Ovary (tissue), 3 donors: ENCODE results near the gene ATAD2B.

Experiments used
- EP300 ChIP-seq: sonication (generic); formaldehyde crosslinking; IDR thresholded peaks from one replicate; pipeline ENCODE4 v1.6.1; 2017; ENCODE audit warnings: antibody characterized with exemption
- POLR2A ChIP-seq: fragments of 450-650 bp; IDR thresholded peaks from one replicate; pipeline ENCODE4 v1.6.1; 2017; ENCODE audit warnings: antibody characterized with exemption, mild to moderate bottlenecking, moderate library complexity
- TF ChIP-seq, protein P1 (sequence below), 3 donors: fragments of 450-650 bp in 2 of 3; fragments of 200-600 bp in 1 of 3; IDR thresholded peaks; one replicate each; pipeline versions ENCODE4 v1.5.1 to v1.8.0; 2016 to 2022; ENCODE audit warnings: antibody characterized with exemption in 3 of 3, mild to moderate bottlenecking in 1 of 3
- donor health status: DM: no; HTN: no; CAD: no.

DNA sequence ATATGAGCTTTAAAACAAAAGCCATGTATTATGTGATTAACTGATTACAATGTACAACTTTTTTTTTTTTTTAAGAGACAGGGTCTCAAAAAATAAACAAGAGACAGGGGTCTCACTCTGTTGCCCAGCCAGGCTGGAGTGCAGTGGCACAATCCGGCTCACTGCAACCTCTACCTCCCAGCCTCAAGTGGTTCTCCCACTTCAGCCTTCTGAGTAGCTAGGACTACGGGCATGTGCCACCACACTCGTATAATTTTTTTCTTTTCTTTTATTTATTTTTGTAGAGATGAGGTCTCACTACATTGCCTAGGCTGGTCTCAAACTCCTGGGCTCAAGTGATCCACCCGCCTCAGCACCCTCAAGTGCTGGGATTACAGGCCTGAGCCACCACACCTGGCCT, 103.1 kb downstream of the ATAD2B start:
- no peak for TF ChIP-seq POLR2A
- TF ChIP-seq, protein P1, sequence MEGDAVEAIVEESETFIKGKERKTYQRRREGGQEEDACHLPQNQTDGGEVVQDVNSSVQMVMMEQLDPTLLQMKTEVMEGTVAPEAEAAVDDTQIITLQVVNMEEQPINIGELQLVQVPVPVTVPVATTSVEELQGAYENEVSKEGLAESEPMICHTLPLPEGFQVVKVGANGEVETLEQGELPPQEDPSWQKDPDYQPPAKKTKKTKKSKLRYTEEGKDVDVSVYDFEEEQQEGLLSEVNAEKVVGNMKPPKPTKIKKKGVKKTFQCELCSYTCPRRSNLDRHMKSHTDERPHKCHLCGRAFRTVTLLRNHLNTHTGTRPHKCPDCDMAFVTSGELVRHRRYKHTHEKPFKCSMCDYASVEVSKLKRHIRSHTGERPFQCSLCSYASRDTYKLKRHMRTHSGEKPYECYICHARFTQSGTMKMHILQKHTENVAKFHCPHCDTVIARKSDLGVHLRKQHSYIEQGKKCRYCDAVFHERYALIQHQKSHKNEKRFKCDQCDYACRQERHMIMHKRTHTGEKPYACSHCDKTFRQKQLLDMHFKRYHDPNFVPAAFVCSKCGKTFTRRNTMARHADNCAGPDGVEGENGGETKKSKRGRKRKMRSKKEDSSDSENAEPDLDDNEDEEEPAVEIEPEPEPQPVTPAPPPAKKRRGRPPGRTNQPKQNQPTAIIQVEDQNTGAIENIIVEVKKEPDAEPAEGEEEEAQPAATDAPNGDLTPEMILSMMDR (IDR thresholded peaks at IDR 0.05) = no peak
- no peak for TF ChIP-seq EP300
